ENCODE results near the gene CPVL. TPM values are rescaled to one million over a fixed set of nuclear protein-coding genes. Genes with fewer than 3 reads are reported as not detected.

Gene CPVL
- total RNA-seq, 1 donor from 2014 or later, result 49.4 TPM

GRCh38 chr7:29192323-29192722 lies 46.0 kb upstream of the CPVL start:
- H3K27me3 ChIP-seq (ENCODE audit: low read depth), result peaks cover 25% of the 10 kb centered on the region
- no peak for ATAC-seq
- no peaks in the 10 kb centered on the region for H3K36me3 ChIP-seq
- no peaks in the 10 kb centered on the region for H3K9me3 ChIP-seq
- peaks cover 28% of the 10 kb centered on the region for H3K4me1 ChIP-seq
- no peak overlapping the region for H3K4me3 ChIP-seq
- TF ChIP-seq CTCF (IDR thresholded peaks at IDR 0.05), result no peak
- no peak for DNase-seq
- intact Hi-C loops (cut with DNase I), result no loop called here
- no peak overlapping the region for H3K27ac ChIP-seq

GRCh38 chr7:29190349-29191045 lies 44.2 kb upstream of the CPVL start:
- no peak overlapping the region for H3K27ac ChIP-seq
- DNase-seq (no peak), ATAC-seq (peak in 1 of 2 donors; percentile 37)
- intact Hi-C loops (cut with DNase I), result no loop called here
- H3K4me1 ChIP-seq, result peaks cover 23% of the 10 kb centered on the region
- H3K4me3 ChIP-seq, result no peak overlapping the region
- H3K9me3 ChIP-seq, result no peaks in the 10 kb centered on the region
- no peak for TF ChIP-seq CTCF (IDR thresholded peaks at IDR 0.05)
- no peaks in the 10 kb centered on the region for H3K36me3 ChIP-seq
- H3K27me3 ChIP-seq (ENCODE audit: low read depth), result peaks cover 14% of the 10 kb centered on the region

- Histone ChIP-seq H3K36me3 (no peaks in the 10 kb centered on the region), H3K9me3 (no peaks in the 10 kb centered on the region), H3K27me3 (ENCODE audit: low read depth) (peaks cover 15% of the 10 kb centered on the region), H3K27ac (no peak overlapping the region), H3K4me1 (peaks cover 19% of the 10 kb centered on the region), H3K4me3 (peak overlapping the region; percentile 14)
- DNase-seq, result peak; percentile 68
- TF ChIP-seq CTCF (IDR thresholded peaks at IDR 0.05), result peak; percentile 80
- ATAC-seq, result peak; percentile 72 to 83
- intact Hi-C loops (cut with DNase I), result no loop called here
Measured at GRCh38 chr7:29189743-29190201, 43.4 kb upstream of the CPVL start.

GRCh38 chr7:29185613-29186012 lies 39.3 kb upstream of the CPVL start:
- DNase-seq (no peak), ATAC-seq (no peak)
- no peaks in the 10 kb centered on the region for H3K36me3 ChIP-seq
- no peak overlapping the region for H3K27ac ChIP-seq
- H3K4me3 ChIP-seq, result no peak overlapping the region
- intact Hi-C loops (cut with DNase I), result no loop called here
- TF ChIP-seq CTCF (IDR thresholded peaks at IDR 0.05), result no peak
- peaks cover 9% of the 10 kb centered on the region for H3K4me1 ChIP-seq
- no peaks in the 10 kb centered on the region for H3K9me3 ChIP-seq
- peaks cover 9% of the 10 kb centered on the region for H3K27me3 ChIP-seq (ENCODE audit: low read depth)

GRCh38 chr7:29184599-29184998 lies 38.3 kb upstream of the CPVL start:
- no peak overlapping the region for H3K4me3 ChIP-seq
- no peaks in the 10 kb centered on the region for H3K9me3 ChIP-seq
- no peak for TF ChIP-seq CTCF (IDR thresholded peaks at IDR 0.05)
- no peak for DNase-seq
- intact Hi-C loops (cut with DNase I), result no loop called here
- H3K4me1 ChIP-seq, result peaks cover 3% of the 10 kb centered on the region
- H3K36me3 ChIP-seq, result no peaks in the 10 kb centered on the region
- H3K27me3 ChIP-seq (ENCODE audit: low read depth), result peaks cover 5% of the 10 kb centered on the region
- no peak overlapping the region for H3K27ac ChIP-seq
- ATAC-seq, result no peak
